ENCODE measurements around the gene GADL1.

The GADL1 gene

DNA sequence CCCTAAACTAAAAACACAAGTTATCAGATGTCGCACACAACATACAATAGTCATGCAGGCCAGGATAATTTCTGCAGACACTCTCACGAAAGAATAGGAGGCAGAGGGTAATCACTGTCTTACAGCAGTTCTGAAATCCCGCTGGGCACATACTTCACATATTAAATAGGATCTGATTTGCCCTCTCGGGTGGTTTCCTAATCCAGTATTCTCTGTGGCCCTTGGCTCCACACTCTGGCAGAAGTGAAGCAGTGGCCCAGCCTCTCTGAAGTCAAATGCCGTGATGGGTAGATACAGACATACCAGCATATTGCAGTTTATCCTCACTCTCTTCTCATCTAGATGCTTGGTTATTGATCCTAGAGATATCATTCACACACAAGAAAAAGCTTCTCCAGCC lies 19.0 kb downstream of the GADL1 start:
- DNase-seq: no peak

DNA sequence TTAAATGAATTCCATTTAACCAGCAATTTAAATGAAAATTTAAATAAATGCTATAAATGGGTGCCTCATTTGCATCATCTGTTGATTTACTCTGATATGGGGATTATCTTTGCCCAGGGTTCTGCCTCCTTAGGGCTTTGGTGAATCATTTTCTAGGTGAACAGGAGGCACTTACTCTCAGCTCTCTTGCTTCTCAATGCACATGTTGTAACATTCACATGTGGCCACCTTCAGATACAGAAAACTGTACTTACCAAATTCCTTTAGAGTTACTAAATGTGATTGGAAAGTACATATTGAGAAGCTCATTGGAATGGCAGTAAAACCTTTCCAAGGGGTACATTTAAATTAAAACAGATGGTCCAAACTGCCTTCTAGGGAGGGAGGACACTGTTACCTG lies 20.8 kb downstream of the GADL1 start:
- DNase-seq: no peak

DNA sequence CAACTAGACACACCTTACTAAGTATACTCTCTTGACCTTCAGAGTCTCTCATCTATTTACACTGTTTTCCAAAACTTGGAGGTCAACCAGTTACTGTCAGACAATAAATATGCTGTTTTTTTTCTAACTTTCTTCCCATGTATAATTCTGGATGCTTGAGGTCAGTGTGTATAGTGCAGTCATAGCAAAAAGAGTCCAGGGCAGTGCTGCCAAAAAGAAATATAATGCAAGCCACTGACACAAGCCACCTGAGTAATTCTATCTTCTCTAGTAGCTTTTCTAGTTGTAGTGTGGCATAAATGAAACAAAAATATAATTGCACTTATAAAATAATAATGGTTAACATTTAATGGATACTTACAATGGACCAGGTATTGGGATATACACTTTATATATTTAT lies 21.6 kb downstream of the GADL1 start:
- DNase-seq: no peak

DNA sequence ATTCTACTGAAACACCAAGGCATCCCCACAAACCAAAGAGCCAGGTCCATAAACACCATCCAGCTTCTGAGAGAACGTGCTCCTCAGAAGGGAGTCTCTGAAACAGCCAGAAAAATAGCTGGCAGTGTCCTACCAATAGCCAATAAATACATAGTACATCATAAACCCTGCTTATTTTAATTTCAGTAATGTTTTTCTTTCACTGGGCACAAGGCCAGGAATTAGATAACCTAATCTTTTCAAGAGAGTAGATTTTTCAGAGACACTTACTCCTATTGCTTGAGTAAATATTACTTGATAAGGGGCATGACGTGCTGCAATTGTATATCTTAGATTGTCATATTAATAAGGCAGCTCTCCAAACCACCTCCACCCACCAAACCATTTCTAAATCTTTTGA lies 22.7 kb downstream of the GADL1 start:
- no peak for DNase-seq

DNA sequence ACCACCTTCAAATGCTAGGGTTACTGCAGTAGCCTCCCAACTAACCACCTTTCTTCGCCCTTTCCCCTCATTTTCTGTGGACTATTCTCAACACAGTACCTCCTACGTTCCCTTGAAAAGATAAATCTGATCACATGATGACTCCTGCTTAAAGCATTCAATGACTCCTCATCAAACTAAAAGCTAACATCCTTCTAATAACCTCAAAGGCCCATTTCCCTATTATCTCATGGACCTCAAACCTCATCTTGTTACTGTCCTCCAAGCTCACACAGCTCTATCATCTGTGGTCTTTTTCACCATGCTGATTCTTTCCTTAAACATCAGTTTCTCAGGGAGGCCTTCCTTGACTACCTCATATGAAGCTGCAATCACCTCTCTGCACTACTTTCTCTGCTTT lies 29.6 kb downstream of the GADL1 start:
- no peak for DNase-seq

DNA sequence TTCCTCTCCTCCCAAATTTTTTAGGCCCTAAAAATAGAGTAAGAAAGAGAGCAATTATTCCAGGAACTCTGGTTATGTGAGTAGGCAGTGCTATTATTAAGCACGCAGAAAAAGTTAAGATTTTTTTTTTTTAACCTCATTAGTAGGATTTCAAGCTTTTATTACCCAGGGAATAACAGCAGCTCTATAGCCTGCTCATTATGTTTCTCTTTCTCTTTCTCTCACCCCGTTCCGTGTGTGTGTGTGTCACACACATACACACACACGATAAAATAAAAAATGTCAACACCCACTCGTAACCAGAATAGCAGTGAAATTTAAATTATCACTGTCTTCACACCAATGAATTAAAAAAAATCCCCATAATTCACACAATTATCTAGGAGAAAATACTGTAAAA lies 30.3 kb downstream of the GADL1 start:
- no peak for DNase-seq

DNA sequence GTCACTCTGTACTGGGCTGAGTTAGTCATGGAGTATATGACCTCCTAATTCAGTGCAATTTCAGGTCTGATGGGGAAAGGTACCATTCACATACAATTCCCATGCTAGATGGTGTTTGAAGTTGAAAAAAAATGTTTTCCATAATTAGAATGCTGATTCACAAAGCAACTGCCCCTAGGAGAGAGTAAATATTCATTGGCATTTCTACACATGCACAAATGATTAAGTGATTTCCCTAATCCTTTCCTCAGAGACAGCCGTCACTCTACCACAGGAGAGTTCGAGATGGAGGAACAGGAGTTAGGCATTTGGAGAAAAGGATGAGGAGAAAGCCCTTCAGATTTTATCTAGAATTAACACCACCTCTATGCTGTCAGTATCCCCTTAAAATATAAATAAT lies 32.5 kb downstream of the GADL1 start:
- DNase-seq: no peak

DNA sequence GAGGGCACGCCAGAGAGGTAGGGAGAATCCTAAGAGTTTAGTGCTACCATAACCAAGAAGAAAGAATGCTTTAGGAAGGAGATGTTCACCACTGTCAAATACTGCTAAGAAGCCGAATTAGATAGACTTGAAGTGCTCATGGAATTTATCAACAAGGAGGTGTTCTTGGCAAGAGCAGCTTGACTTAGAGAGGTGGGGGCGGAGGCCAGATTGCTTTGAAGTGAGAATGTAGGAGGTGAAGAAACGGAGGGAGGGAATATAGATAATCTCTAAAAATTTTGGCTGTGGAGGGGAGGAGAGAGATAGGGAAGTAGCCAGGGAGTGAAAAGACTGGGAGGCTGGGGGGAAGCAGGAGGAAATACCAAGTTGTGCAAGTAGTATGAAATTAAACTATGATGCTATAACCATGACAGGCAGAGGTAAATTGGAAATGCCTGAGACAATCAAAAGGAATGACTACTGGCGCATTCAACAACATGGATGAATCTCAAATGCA lies 35.5 kb downstream of the GADL1 start:
- DNase-seq: no peak

DNA sequence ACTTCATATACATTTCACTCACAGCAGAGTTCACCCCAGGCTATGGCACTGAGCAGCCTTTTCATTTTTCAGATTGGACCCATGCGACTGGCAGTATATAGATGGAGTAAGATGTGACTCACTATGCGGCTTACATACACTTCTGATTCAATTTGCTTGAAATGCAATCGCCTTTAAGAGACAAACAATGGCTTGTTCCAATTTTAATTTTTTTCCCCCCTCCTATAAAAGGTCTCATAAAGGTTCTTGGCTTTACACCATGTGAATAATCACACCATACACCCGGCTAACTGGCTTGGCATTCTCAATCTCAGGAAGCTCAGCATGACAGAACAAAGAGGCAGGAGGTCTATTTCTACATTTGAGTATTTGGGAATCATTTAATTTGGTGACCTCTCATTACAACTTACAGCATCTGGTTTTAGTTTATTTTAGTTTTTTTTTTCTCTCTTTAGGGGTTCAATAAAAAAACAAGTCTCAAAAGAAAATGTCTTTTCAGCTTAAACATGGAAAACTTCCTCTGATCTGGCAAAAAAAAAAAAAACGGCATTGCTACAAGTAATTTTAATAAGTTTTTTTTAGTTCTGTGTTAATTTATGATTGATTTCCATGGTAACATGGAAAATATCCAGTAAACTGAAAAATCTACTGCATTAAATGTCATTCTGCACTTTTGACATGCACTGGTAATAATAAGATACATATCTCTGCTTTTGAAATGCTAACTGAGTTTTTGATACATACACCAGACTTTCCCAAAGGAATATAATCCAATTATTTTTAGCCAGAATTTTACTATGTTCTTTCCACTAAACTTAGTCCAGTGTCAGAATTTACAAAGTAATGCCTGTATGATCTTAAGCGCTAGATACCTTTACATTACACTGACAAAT lies 38.8 kb downstream of the GADL1 start:
- DNase-seq: no peak

DNA sequence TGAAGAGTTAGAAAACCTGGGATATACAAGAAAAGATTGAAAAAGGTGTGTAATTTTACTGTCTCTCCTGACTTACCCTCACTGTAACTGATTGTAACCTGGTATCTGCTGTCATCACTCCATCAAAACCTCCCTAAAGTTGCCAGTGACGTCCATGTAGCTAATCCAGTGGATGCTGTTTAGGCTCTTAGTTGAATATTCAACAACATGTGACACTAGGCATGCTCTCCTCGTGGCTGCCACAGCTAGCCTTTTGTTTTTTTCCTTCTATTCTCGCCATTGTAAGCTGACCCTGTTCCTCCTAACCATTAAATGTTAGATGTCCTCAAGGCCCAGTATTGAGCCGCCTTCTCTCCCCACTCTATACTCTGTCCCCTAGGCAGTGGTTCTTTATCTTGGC lies 41.6 kb downstream of the GADL1 start:
- DNase-seq: no peak

DNA sequence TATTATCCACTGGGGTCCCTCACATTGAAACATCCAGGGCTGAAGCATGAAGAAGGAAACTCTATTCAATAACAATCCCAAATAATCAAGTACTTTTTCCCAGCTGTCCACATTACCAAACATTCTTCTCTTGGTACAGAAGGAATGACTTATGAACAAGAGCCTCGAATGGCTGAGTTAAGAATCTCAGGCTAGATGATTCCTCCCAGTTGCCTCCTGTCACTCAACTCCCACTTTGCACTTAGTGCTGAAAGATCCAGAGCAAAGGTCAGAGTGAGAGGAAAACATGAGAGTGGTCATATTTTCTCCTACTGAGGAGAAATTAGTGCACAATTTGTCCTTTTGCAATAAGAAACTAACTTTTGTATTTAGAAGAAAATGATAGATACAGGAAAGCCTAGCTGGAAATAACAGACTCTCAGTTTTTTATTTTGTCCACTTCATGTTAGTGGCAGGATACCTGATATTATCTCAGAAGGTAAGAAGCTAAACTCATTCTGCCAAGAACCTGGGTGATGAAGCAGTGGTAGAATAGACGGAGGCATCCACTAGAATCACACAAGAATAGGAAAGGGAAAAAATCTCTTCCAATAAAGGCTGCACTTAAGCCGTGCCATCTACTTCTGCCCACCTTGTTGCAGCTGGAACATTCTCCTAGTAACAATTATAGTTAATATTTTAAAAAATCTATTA lies 46.2 kb downstream of the GADL1 start:
- DNase-seq: no peak

DNA sequence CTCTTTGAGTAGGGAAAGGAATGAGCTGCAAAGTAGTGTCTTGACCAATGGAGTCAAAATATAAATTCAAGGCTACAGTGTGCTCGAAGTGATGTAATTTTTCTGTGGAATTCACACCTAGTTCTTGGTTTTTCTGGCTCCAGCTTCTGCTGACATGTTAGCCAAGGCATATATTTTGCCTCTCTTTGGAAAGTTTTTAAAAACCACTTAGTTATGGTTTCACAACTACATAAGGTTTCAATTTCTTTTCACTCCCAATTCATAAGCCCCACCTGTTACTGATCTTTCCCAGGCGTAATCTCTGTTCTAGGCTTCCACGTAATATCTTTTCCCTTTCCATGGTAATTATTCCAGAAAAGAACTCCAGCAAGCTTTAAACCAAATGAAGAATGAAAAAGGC lies 46.9 kb downstream of the GADL1 start:
- DNase-seq: no peak

DNA sequence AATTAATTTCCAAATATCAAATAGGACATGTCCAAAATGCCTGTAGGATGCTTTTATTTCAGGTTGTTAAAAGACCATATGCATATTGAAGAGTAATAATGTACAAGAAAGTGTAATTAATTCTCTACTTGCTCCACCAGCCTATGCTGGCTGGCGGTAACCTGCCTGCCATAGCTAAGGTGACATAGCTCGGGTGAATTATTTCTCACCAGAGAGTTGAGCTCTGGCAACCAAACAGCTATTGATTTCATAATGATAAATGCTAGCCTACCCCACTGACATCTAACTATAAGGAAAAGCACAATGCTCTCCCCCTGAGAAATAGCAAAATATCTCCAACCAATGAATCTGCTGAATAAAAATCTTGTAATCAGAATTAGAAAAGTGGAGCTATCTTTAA lies 48.9 kb downstream of the GADL1 start:
- no peak for DNase-seq

DNA sequence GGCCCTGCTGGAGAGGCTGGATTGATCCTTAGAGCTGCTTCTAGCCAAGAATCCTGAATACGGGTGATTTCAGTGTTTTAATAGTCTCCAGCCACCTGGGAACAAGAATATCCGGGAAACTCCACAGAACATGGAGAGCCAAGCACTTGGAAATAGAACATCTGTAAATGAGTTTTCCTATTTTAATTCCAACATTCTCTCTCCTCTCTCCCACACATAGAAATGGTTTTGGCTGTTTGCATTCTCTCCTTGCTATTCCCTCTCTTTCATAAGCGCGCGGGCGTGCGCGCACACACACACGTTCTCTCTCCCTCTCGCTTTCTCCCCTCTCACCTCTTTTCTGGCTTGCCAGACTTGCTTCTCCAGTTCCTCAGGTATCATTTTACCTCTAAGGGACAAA lies 50.6 kb downstream of the GADL1 start:
- no peak for DNase-seq

DNA sequence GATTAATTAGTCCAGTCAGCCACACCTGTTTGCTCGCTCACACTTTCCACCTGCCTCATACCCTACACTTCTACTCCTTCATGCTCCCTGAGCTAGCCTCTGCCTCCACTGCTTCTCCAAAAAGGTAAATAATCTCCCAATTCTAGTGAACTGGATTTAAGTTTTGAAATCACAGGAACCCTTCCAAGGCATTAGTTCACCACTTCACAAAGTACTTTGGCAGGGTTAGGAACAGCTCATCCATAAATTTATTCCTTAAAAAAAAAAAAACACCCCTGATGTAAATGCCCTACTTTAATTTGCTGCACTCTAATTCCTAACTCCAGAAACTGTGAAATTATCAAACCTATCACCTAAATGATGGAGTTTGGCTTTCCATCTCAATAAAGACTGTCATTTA lies 58.3 kb downstream of the GADL1 start:
- DNase-seq: no peak

DNA sequence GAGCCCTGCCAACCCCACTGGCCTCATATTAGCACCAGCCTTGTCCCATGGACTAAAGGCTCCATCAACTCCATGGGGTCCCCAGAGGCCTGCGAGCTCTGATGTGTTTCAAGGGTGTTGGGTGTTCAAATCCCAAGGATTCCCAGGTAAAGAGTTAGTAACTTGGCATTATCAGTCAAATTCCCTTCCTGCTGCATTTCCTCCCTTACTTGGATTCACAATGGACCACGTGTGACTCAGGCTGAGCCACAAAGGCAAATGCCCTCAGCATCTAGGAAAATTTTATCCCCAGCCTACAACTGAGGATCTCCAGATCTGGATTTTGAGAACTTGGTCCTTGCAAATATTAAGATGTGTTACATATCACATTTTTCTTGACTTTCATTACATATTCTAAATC lies 58.8 kb downstream of the GADL1 start:
- DNase-seq: no peak

DNA sequence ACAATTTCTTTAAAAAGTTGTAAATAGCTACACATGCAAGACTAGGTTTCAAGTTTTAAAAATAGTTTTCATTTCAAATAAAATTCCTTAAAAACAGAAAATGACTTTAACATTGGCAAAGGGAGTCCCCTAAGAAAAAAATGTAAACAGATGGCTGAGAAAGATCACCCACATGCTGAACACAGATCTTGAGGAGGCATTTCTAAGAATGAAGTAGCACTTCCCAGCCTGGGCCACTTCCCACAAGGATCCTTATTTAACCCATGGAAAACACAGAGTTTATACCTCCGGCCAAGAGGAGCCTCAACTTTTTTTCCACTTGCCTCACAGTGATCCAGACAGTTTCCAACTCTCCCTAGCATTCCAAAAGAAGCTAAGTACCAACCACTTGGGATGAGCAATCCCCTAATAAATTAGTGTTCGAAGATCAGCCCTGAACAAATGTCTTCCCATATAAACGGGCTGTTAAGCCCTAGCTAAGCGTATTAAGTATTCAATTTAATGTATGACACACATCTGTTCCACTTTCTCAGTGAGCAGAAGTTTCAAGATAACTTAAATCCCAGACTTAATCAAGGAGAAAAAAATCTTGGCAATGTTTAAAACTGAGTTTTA lies 61.4 kb downstream of the GADL1 start:
- no peak for DNase-seq

DNA sequence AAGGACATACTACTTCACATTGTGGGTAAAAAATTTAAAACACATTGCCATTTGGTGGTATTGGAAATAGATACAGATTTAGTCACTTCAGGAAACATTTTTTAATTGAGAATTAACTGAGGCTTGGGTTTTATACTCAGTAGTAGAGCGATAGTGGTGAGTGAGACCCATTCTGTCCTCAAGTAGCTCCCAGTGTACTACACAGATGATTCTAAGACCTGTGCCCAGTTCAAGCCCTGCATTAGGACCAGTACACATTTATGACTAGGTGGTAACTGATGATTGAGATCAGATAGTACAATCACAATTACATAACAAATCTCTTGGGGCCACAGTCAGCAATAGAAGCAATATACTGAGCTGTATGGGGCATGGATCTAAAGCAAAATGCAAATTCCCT lies 67.4 kb downstream of the GADL1 start:
- no peak for DNase-seq

DNA sequence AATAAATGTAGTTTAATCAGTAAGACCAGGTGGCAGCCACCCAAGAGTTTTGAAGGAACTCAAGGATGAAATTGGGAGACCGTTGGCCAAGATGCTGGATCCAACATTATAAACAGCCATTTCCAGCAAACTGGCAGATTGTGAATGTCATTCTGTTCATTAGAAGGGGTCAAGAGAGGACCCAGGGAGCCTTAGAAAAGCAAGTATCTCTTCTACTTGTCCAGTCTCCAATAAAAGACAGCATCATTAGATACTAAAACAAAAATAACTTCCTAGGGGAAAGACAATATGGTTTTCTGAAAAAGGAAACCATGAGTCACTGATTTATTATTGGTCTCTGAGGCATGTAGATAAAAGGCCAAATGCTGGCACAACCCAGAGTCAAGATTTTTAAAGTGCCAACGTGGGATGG lies 67.9 kb downstream of the GADL1 start:
- no peak for DNase-seq

DNA sequence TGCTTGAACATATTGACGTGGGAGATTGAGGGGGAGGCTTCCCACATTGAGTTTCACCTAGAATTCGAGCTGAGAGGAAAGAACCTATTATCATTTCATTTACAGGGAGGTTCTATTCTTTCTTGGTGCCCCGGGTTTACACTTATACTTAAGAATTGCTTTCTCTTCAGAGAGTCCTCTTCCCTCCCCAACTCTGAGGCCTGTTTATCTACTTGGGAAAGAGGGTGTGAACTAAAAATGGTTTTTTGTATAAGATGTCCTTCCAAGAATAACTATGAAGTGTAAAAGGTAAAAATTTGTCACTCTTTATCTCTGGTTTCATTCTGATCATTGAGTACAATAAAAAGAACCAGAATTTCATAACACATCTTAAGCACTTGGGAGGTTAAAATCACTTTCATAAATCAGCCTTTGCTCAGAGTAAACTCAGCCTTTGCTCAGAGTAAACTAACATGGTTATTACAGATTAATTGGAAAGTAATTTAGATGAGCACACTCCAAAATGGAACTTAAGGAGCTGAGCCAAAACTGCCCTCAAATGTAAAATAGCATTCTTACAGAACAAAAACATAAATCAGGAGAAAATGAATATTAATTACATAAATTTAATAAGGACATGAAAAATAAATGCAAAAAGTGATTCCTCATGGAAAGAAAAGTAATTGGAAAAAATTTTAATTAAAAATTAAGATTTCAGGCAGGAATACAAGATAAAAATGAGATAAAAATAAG lies 75.2 kb downstream of the GADL1 start:
- DNase-seq: no peak

DNA sequence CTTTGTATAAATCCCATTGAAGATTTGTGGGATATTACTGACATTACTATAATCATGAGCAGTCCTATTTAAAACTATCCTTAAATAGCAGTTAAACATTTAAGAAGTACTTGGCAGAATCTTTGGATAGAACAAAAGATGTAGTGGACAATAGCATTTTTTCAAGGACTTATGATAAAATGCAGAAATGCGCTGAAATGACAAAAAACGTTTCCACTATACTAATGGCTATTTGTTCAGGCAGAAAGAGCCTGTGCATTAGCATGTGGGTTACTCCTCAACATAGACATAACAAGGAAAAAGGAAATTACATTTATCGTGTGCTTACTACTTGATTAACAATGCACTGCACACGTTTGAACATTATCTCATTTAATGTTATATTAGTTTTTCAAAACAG lies 80.7 kb downstream of the GADL1 start:
- DNase-seq: no peak

DNA sequence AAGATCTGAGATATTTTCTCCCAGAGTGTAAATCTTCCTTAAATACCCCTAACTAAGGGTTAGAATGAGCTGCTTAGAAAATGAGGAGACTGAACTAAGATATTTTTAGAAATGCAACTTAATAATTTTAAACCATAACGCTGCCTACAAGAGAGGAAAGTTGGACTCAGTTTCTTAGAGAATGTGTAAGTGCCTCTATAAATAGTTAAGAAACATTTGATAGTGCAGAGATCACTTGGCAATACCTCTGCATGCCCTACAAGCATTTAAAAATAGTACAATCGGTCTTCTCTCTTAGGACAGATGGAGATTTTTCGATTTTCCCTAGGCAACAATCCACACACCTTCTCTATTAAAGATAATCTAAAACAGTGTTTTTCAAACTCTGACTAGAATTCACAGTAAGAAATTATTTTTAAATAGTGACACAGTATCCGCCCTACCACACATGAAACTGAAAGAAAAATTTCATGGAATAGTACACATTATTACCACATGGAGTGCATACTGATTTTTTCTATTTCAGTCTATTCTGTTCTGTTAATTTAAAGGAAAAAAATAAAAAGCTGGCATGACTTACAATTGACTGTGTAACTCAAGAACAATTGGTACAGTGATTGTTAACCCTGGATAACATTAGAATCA lies 83.2 kb downstream of the GADL1 start:
- DNase-seq: no peak

DNA sequence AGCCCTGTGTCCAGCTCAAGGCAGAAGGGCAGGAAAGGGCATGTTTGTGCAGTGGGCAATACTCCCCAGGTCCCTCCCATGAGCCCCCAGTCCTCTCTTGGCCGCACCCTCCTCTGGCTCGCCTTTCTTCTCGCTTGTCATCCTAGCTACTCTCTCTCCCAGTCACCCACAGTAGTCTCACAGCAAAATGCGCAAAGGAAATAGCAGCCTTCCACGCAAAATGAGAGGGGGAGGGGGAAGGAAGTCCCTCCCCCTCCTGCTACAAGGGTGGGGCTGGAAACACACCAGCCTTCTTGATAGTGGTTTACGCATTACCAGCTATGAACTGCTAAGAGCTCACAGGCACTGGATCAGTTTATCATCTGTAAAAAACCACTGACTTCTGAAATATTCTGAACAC lies 83.8 kb downstream of the GADL1 start:
- peak in 4 of 6 experiments; percentile 4 to 38 (median 14) for DNase-seq

Data from stimulated activated naive CD4-positive, alpha-beta T cell (primary cell).